Head of caudate nucleus (tissue), 42 donors: Measurements from ENCODE around the gene WDR6.

Experiments
- DNase-seq, 42 donors: peaks; one replicate each; pipeline versions ENCODE4 v3.0.0 to v3.0.0-alpha.2; 2020 to 2021; ENCODE audit warnings: mixed read lengths in 7 of 42
- intact Hi-C: fragments of 100-400 bp; cut with DNase I; formaldehyde crosslinking; loops from one replicate; pipeline ENCODE4 v1.15.0; 2022

Gene WDR6, protein sequence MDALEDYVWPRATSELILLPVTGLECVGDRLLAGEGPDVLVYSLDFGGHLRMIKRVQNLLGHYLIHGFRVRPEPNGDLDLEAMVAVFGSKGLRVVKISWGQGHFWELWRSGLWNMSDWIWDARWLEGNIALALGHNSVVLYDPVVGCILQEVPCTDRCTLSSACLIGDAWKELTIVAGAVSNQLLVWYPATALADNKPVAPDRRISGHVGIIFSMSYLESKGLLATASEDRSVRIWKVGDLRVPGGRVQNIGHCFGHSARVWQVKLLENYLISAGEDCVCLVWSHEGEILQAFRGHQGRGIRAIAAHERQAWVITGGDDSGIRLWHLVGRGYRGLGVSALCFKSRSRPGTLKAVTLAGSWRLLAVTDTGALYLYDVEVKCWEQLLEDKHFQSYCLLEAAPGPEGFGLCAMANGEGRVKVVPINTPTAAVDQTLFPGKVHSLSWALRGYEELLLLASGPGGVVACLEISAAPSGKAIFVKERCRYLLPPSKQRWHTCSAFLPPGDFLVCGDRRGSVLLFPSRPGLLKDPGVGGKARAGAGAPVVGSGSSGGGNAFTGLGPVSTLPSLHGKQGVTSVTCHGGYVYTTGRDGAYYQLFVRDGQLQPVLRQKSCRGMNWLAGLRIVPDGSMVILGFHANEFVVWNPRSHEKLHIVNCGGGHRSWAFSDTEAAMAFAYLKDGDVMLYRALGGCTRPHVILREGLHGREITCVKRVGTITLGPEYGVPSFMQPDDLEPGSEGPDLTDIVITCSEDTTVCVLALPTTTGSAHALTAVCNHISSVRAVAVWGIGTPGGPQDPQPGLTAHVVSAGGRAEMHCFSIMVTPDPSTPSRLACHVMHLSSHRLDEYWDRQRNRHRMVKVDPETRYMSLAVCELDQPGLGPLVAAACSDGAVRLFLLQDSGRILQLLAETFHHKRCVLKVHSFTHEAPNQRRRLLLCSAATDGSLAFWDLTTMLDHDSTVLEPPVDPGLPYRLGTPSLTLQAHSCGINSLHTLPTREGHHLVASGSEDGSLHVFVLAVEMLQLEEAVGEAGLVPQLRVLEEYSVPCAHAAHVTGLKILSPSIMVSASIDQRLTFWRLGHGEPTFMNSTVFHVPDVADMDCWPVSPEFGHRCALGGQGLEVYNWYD

DNA sequence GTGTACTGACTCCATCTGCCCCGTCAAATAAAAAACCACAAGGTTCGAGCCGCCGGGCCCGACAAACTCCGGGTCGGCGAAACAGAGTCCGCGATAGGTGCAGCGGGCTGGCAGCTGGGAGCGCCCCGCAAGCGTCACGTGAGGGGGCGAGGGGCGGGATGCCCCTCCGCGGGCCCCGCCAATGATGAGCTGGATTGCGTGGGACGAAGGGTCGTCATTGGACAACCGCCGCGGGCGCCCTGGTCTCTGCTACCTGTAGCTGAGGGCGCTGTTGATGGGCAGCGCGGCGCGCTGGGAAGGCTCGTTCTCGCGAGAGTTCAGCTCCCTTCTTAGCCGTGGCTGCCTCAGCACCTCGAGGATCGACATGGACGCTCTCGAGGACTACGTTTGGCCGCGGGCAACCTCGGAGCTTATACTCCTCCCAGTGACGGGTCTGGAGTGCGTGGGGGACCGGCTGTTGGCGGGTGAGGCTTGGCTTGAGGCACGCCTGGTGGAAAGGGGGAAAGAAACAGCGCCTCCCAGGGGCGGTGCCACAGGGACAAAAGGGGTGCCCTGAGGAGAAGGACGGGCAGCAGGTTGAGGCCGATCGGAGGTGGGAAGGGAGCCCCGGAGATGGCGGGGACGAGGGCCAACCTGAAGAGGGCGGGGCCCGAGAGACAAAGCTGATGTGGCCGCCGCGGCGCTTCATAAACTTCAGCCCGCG is at the start of gene WDR6:
WDR6 (plus strand) TSS at position 324 of the 703 bp plus-strand sequence; CDS start at position 365, 41 bp downstream.
- intact Hi-C loops, result no loop called here

DNA sequence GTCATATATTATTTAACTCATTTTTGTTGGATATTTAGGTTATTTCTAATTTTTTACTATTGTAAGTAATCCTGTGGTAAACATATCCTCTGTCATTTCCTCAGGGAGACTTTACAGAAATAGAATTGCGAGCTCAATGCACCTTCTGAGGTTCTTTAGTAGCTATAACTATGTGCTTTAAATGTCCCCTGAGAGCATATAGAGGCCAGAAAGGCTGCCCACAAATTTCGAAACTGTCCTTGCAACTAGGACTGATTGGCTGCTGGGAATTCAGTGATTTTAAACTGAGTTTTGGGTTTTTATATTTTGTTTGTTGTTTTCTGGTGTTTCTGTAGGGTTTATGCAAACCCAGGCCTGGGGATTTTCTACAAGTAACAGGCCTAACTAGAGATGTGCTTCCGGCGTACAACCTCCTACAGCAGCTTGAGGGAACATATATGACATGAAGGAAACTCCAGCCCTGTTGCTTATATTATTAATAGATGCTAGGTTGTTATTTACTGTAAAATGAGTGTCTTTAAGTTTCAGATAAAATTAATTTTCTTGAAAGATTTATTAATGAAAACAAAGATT is 46.3 kb upstream of the WDR6 start:
- DNase-seq, result no peak

More for the DNA sequence above, at the start of gene WDR6:
- DNase-seq, result peak; percentile 86 to 98 (median 94)

DNA sequence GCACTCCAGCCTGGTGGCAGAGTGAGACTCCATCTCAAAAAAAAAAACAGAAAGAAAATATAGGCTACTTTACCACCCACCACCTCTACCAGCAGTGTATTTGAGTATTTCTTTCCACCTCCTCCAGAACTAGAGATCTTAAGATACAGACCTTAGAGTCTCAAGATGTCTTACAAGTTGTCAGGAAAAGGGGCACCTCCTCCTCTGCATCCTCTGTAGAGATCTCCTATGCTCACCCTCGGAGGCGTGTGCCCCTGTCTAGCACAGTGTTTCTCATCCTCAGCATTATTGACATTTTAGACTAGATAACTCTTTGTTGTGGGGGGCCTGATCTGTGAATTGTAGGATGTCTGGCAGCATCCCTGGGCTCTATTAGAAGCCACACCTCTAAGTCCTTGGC is 44.9 kb upstream of the WDR6 start:
- peak in 8 of 42 donors; percentile 14 to 56 (median 23) for DNase-seq
- intact Hi-C loops, result no loop called here

More for the DNA sequence above, 46.3 kb upstream of the WDR6 start:
- intact Hi-C loops, result no loop called here

DNA sequence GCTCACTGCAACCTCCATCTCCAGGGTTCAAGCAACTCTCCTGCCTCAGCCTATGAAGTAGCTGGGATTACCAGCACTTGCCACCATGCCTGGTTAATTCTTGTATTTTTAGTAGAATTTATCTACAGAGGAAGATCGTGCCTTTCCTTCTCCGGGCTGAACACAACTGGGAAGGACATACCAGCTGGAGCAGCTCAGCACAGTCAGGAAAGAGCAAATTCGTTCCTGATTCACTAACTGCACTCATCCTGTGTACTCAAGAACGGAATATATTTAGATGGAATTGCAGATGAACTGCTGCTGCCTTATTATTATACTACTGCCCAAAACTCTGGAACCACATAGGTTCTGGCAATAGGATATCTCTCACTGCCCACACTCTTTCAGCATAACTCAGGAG is 44.3 kb upstream of the WDR6 start:
- intact Hi-C loops, result no loop called here
- DNase-seq, result no peak

DNA sequence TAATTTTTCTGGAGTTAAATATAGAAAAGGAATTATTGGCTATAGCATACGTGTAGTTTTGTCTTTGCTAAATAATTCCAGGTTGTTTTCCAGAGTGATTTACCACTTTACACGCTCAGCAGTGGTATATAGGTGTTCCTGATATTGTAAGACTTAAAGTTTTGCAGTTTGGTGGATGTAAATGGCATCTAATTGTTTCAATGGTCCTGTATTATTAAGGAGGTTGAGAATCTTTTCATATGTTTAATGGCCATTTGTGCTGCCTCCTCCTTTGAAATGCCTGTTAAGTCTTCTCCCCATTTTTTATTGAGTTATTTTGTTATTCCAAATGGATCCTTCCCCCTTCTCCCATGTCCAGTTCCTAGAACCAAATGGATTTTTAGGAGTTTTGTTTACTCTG is 43.6 kb upstream of the WDR6 start:
- intact Hi-C loops, result no loop called here
- DNase-seq, result no peak

DNA sequence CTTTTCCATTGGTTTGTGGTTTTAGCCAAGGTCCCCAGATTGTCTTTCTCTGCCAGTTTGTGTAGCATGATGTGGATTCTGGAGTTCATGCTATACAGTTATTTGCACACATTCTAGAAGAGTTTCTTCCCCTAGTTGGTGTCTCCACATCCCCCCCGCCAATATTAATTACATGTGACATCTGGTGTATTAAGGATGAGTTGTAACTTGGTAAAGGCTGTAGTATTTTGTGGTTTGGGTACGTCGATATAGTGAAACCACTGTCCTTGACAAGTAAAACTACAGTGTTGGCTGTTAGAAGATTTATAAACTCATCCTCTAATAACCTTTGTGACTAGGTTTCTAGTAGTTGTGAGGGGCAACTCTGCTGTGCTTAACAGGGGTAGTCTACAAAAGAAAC is 40.8 kb upstream of the WDR6 start:
- intact Hi-C loops, result no loop called here

DNA sequence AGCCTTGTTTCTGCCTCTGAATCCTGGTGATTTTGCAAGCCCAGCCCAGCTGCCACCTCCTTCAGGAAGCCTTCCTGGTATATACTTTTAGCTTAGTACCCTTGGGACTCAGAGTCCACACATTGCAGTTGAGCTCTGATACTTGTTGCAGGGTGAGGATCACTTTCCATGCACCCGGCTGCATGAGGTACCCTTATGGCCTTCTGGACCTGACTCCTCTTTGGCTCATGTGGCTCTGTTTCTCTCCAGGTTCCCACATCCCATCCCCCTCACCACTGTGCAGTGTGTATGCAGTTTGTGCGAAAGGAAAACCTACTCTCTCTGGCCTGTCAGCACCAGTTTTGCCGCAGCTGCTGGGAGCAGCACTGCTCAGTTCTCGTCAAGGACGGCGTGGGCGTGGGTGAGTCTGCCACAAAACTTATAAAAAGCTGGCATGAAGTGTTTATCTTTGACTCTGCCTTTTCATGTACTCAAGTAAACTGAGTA is 40.3 kb upstream of the WDR6 start:
- intact Hi-C loops, result no loop called here

More for the DNA sequence above, 40.8 kb upstream of the WDR6 start:
- no peak for DNase-seq

DNA sequence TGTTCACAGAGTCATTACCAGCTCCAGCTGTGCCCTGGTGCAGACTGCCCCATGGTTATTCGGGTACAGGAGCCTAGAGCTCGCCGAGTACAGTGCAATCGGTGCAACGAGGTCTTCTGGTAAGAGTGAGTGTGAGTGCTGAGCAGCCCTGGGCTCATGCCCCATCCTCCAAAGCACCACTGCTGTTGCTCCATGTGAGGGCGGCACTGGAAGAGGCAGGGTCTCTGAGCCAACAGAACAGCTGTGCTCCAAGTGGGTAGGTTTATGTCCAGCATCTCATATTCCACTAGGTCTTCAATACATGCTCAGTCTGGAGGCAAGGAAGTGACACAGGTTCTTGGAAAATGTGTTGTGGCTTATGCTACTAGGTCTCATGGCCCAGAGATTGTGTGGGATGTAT is 36.6 kb upstream of the WDR6 start:
- intact Hi-C loops, result no loop called here
- DNase-seq, result peak in 3 of 42 donors; percentile 15 to 43 (median 28)

More for the DNA sequence above, 40.3 kb upstream of the WDR6 start:
- DNase-seq, result peak in 38 of 42 donors; percentile 19 to 82 (median 54)

DNA sequence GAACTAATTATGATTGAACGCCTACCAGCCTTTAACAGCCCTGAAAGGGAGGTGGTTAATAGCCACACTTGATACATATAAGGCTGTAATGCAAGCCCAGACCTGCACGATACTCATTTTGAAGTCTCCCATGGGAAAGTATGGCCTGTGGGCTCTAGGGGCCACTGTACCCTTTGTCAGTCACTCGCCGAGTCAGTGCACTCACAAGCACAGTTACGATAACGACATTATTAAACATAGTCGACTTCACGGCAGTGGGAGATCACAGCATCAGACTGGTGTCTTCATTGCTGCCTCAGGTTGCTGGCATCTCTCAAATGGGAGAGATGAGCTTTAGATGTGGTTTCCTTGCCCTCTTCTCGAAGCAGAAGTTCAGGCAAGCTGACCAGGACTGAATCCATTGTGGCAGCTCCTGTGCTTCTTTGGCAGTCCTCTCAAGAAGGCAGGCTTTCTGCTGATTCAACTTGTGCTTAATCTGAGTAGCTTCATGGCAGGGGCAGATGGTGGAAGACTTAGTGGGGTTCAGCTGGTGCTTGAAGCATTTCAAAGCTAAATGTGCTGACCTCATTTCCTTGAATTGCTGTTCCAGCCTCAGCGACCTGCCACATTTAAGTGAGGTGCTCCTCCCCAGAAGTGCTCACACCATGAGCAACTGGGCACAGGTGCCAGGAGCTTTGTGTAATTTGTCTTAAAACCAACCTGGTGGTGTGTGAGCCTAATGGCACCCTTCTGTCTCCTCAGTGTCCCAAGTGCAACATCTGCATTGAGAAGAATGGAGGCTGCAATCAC is 32.9 kb upstream of the WDR6 start:
- intact Hi-C loops, result no loop called here
- DNase-seq, result peak in 1 of 42 donors; percentile 9

DNA sequence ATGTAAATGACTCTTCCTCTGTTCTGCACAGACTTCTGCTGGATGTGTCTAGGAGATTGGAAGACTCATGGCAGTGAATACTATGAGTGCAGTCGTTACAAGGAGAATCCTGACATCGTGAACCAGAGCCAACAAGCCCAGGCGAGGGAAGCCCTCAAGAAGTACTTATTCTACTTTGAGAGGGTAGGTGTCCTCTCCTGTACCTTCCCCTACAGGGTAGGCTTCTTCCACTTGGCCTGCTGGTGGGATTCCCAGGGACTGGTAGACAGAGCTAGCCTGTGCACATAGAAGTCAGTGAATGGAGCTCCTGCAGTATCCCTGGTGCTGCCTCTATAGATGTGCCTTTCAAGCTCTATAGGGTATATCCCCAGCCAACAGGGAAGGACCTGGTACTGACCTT is 27.7 kb upstream of the WDR6 start:
- intact Hi-C loops, result no loop called here
- DNase-seq, result no peak

DNA sequence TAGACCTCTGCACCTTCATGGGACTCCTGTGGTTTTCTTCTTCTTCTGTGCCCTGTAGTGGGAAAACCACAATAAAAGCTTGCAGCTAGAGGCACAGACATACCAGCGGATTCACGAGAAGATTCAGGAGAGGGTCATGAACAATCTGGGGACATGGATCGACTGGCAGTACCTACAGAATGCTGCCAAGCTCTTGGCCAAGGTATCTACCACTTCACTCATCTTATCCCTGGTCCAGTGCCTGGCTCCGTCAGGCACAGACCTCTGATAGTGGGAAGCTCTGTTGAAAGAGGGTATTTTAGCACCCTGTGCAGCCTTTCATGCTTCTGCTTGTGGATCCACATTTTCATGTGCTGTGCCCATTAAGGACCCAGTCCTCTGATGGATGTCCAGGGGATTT is 26.9 kb upstream of the WDR6 start:
- DNase-seq, result no peak
- intact Hi-C loops, result no loop called here

DNA sequence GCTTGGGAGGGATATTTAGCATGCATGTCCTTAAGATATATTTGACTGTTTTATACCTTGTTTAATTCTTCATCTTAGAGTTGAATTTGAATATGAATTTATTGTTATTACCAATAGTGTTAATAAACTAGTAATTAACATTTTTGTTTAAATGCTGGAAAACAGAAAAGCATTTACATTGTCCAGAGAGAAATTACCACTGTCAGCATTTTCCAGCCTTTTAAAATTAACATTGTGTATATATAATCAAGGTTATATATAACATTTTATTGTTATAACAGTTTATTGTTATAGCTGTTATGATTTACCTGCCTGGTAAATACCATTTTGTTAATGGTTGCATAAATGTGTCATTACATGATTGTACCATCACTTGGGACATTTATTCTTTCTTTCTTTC is 25.2 kb upstream of the WDR6 start:
- no peak for DNase-seq
- intact Hi-C loops, result no loop called here

DNA sequence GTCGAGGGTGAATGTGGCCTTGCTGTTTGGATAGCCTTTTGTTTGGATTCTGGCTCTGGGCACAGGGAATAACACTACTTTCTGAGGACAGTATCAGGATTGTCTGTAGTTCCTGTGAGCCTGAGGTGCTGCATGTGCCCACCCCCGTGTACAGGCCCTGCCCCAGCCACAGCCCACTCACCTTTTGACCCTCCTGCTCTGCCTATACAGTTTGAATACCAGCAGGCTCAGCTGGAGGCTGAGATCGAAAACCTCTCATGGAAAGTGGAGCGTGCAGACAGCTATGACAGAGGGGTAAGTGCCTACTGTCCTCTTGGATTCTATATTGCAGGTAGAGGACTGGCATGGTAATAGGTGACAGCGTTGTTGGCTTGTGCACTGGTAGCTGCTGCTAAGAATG is 24.5 kb upstream of the WDR6 start:
- no peak for DNase-seq
- intact Hi-C loops, result no loop called here

DNA sequence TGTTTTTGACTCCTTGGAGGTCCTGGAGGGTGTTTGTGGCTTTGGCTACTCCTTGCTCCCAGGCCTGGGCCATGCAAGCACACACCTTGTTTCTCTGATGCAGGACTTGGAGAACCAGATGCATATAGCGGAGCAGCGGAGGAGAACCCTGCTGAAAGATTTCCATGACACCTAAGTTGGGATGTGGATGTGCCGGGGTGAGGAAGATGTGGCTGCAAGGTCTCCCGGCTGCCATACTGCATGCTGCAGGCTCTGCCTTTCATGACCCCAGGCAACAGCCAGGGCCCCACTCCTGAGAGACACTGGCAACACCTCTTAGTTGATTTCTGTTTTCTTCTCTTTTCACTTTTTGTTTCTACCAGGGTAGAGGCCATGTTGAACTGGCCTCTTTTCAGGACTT is 24.1 kb upstream of the WDR6 start:
- DNase-seq, result no peak
- intact Hi-C loops, result no loop called here

DNA sequence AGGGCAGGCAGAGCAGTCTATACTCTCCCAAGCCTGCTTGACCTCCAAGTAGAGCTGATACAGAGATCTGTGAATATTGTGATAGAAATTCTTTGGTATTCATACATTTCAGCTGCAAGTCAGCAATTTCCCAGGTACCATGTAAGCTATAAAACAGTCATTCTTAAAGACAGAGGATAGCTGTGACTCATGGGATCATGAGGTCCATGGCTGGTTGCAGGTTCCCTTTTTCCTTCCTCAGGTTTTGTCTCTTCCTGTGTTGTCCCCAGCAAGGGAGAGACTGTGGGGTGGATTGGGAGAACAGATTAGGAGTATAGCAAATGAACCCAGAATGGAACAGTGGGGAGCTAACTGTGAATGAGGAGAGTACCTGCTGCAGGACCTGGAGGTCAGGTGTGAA is 22.5 kb upstream of the WDR6 start:
- no peak for DNase-seq
- intact Hi-C loops, result loop anchor here (5.0 kb wide), 1 partner anchor 38 kb away; the partner anchor contains the start of gene NDUFAF3

DNA sequence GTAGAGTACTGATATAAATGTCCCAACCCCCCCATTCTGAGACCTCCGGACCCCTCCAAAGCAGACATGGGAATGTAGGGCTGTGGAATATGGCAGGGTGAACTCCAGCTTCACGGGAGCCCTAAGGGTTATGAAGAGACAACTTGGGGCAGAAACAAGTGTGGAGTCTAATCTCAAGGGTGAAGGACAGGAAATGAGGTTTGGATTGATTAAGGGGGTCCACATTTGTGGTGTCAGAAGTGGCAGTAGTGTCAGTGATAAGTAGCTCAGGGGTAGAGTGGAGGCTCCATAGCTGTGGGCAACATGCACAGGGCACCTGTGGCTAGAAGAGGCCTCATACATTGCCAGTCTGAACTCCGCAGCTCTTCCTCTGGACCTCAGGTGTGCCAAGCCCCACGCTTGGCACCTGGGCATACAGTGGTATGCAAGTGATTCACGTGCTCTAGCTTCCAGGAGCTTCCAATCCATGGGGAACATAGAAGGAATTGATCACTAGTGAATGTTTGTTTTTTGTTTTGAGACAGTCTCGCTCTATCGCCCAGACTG is 21.3 kb upstream of the WDR6 start:
- no peak for DNase-seq
- intact Hi-C loops, result loop anchor here (5.0 kb wide), 1 partner anchor 36 kb away; the partner anchor contains the start of gene NDUFAF3

DNA sequence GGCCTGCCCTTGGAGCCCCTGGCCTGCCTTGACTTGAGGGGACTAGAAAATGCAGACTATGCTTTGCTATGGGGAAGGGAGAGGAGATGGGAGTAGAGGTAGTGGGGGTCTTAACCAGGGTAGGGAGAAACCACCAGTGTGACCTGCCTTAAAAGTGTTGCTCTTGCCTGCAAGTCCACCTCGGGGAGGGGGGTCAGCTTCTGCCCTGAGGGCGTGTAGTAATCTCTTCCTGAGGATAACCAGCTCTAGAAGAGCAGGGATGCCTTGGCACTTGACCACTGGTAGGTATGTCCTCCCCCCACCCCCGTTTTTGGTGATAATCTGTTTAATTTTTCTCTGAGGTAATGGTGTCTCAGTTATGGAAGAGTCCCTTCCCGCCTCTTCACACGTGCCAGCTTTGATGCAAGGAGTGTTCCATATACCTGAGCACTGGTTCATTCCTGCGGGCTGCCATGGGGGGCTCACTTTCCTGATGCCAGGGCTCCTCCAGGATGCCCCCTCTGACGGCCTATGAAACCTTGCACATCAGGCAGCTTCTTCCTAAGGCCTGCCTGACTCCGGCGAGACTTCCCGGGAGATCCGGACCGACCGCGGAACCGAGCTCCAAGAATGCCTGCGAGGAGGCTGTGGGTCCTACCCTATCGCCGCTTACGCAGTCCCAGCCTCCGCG is 17.9 kb upstream of the WDR6 start:
- intact Hi-C loops, result loop anchor here (5.0 kb wide), 1 partner anchor 33 kb away; the partner anchor contains the start of gene NDUFAF3
- peak in 1 of 42 donors; percentile 23 for DNase-seq
